ENCODE results near the gene UCK2.

DNA sequence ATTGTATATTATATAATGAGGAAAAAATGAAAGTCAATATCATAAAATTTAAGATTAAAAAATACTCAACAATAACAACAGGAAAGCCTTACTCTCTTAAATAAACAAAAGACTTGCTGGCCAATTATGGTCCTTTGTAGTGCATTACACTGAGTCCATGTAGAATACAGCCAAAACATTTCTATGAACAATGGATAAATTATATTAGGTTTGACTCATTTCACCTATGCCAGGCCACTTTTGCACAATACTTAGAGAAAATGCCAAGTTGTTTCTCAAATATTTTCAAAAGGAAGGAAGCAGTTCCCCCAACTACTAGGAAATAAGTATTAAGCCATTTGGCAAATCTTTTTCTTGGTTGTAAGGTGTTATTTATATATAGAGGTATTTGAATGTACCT lies 19.8 kb upstream of the UCK2 start:
- TF ChIP-seq HDGF (IDR thresholded peaks at IDR 0.05; ENCODE audit: borderline replicate concordance) (no peak), SP1 (IDR thresholded peaks at IDR 0.05) (no peak), TARDBP (IDR thresholded peaks at IDR 0.05) (no peak), FOXA1 (IDR thresholded peaks at IDR 0.05) (no peak), LEF1 (IDR thresholded peaks at IDR 0.05; ENCODE audit: borderline replicate concordance) (no peak), ARNT (IDR thresholded peaks at IDR 0.05) (no peak)

All from HEK293T (cell line).